ENCODE results near the gene TNK2.
"Not testable (repeated sequence)": the region's sequence is repeated elsewhere in the genome, so short reads cannot be mapped to it uniquely, and the experiment has no call there.

The TNK2 gene

DNA sequence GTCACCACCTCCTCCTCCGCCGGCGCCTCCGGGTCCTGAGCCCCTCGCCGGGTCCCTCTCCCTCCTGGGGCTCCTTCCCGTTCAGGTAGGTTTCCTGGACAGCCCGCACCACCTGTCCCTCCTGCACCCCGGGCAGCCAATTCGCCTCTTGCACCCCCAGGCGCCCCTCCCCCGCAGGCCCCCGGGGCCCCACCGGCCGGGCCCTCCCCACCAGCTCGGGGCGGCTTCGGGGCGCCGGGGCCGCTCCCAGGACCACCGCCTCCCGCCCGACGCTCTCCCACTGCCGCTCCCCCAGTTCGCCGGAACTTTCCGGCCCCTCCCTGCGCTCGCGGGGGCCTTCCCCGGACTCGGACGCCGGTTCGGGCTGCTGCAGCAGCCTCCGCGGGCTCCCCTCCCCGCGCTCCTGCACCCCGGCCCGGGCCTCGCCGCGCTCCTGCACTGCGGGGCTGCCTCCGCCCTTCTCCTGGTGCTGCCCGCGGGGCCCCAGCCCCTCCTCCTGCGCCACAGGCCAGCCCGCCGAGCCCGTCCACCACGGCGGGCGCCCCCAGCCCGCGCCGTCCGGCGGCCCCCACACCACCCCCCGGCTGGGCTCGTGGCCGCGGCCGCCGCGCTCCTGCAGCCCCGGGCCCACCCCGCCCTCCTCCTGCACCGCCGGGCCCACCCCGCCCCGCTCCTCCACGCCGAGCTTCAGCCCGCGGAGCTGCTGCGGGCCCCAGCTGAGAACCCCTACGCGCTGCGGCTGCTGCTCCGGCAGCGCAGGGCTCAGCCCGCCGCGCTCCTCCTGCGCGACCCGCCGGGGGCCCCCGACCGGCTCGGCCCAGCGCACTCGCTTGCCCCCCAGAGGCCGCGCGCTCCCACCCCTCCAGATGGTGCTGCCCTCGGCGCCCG is 587 bp upstream of the TNK2 start:
- H3K4me3 ChIP-seq (ENCODE audit: low read depth, low read length), result peak overlapping the region; percentile 56
- peak; percentile 23 for DNase-seq (ENCODE audit: low read depth)
- TF ChIP-seq, protein P1, sequence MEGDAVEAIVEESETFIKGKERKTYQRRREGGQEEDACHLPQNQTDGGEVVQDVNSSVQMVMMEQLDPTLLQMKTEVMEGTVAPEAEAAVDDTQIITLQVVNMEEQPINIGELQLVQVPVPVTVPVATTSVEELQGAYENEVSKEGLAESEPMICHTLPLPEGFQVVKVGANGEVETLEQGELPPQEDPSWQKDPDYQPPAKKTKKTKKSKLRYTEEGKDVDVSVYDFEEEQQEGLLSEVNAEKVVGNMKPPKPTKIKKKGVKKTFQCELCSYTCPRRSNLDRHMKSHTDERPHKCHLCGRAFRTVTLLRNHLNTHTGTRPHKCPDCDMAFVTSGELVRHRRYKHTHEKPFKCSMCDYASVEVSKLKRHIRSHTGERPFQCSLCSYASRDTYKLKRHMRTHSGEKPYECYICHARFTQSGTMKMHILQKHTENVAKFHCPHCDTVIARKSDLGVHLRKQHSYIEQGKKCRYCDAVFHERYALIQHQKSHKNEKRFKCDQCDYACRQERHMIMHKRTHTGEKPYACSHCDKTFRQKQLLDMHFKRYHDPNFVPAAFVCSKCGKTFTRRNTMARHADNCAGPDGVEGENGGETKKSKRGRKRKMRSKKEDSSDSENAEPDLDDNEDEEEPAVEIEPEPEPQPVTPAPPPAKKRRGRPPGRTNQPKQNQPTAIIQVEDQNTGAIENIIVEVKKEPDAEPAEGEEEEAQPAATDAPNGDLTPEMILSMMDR (conservative IDR thresholded peaks at IDR 0.05; ENCODE audit: low read depth, low read length), result no peak

DNA sequence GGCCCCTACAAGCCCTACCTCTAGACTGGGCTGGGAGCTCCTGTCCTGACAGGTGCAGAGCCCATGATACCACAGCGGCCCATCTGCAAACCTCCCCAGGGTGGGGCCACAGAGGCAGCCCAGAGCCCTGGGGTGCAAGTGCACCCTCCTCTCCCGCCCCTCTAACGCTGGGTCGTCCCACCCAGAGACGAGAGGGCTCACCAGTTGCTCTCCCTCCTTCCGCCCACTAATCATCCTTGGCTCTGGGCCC is 742 bp downstream of the TNK2 start:
- TF ChIP-seq, protein P1 (conservative IDR thresholded peaks at IDR 0.05; ENCODE audit: low read depth, low read length), result no peak
- no peak for DNase-seq (ENCODE audit: low read depth)
- H3K4me3 ChIP-seq (ENCODE audit: low read depth, low read length), result no peak overlapping the region

DNA sequence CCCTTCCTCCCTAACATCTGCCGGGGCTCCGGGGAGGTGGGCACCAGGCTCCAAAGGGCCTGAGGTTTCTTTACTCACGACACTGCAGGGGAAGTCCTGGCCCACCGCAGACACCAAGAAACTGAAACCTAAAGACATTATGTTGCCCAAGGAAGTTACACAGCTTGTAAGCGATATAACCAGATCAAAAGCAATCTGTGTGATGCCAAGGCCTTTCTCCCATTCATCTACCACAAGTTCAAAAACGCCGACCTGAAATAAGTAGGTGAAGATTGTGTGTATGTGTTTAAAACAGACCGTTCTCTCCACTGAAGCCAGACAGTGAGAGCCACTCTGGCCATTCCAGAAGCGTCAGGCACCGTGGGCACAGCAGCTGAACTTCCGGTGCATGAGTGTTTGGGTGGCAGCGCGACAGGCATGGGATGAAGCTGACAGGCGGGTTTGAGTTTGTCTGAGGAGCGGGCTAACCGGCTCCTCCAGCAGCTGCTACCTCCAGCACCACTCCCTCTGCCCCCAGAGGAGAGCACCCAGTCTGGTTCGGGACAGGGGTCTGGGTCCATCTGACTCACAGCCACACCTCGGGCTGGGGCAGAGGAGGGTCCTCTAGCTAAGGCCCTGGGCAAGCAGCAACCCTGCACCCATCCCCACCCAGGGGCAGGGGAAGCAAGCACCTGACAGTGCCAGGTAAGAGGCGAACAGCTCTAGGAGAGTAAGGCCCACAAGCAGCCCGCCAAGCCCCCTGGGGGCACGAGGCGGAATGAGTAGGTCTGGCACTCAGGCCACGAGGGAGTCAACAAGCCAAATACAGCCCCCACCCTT is 1.3 kb downstream of the TNK2 start:
- no peak for DNase-seq (ENCODE audit: low read depth)
- H3K4me3 ChIP-seq (ENCODE audit: low read depth, low read length), result no peak overlapping the region
- TF ChIP-seq, protein P1 (conservative IDR thresholded peaks at IDR 0.05; ENCODE audit: low read depth, low read length), result no peak

DNA sequence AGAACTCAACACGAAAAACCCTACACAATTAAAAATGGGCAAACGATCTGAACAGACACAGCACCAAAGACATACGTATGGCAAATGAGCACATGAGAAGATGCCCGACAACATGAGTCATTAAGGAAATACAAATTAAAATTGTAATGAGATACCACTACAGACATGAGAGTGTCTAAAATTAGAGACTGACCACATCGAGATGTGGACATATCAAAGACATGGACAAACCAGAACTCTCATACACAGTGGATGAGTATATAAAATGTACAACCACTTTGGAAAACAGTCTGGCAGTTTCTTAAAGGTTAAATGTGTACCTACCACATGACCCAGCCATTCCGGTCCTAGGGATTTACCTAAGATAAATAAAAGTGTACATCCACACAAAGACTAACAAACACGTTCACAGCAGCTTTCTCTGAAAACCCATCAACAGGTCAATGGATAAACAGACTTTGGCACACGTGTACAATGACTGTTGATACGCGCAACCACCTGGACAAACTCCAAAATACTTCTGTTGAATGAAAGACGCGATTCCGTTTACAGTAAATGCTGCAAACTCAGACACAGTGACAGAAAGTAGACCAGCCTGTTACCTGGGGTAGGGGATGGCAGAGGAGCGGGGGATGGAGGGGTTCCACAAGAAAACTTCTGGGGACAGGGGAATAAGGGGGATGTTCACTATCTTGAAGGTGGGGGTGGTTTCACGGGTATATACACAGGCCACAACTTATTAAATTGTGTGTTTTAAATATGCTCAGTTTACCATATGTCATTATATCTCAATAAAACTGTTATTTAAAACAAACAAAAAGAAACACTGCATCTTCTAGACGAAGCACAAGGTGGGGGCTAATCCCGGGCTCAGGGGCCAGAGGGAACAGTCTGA is 2.1 kb downstream of the TNK2 start:
- peak; percentile 44 for DNase-seq (ENCODE audit: low read depth)
- H3K4me3 ChIP-seq (ENCODE audit: low read depth, low read length), result no peak overlapping the region
- TF ChIP-seq, protein P1 (conservative IDR thresholded peaks at IDR 0.05; ENCODE audit: low read depth, low read length), result no peak

DNA sequence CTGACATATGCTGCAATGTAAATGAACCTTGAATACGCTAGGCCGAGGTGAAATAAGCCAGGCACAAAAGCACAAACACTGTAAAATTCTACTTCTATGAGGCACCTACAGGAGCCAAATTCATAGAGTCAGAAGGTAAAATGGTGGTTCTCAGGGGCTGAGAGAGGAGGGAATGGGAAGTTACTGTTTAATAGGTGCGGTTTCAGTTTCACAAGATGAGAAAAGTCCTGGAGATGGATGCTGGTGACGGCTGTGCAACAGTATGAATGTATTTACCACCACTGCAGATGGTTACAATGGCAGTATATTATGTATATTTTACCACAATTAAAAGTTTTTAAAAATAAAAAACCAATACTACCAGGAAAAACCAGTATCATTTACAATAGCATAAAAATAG is 4.0 kb downstream of the TNK2 start:
- TF ChIP-seq, protein P1 (conservative IDR thresholded peaks at IDR 0.05; ENCODE audit: low read depth, low read length), result no peak
- no peak for DNase-seq (ENCODE audit: low read depth)
- H3K4me3 ChIP-seq (ENCODE audit: low read depth, low read length), result no peak overlapping the region

DNA sequence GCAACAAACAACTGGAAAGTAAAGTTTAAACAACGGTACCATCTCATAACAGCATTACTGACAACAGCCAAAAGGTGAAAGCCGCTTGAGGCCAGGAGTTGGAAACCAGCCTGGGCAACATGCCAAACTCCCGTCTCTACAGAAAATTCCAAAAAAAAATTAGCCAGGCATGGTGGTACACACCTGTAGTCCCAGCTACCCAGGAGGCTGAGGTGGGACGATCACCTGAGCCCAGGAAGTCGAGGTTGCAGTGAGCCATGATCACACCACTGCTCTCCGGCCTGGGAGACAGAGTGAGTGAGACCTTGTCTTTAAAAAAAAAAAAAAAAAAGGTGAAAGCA is 4.4 kb downstream of the TNK2 start:
- no peak overlapping the region for H3K4me3 ChIP-seq (ENCODE audit: low read depth, low read length)
- TF ChIP-seq, protein P1 (conservative IDR thresholded peaks at IDR 0.05; ENCODE audit: low read depth, low read length), result no peak
- DNase-seq (ENCODE audit: low read depth), result no peak

DNA sequence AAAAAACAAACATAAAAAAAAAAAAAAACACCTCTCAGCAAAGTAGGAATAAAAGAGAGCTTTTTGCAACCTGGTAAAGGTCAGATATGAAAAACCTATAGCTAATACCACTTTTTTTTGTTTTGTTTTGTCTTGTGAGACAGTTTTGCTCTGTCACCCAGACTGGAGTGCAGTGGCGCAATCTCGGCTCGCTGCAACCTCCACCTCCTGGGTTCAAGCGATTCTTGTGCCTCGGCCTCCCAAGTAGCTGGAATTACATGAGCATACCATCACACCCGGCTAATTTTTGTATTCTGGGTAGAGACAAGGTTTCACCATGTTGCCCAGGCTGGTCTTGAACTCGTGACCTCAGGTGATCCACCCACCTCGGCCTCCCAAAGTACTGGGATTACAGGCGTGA is 5.7 kb downstream of the TNK2 start:
- H3K4me3 ChIP-seq (ENCODE audit: low read depth, low read length), result not testable (repeated sequence)

DNA sequence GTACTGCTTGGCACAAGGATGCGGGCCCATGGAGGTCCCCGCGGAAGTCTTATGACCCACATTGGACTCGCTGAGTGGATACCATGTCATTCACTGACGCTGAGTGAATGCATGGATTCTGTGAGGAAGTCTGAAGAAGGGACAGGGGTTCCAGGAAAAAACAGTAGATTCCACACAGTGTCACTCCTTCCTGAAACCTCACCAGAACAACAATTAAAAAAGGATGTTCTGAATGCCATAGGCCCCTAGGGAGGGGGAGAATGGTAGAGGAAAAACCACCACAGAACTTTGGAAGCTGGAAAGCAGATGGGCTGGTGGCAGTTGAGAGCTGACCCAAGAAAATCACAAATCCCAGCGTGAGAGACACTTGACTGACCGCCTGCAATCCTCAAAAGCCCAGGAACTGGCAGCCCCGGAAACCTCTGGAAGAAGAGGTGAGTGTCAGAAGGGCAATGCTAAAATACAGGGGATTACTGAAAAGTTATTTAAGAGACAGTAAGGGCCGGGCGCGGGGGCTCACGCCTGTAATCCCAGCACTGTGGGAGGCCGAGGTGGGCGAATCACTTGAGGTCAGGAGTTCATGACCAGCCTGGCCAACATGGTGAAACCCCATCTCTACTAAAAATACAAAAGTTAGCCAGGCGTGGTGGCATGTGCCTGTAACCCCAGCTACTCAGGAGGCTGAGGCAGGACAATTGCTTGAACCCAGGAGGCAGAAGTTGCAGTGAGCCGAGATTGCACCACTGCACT is 6.3 kb downstream of the TNK2 start:
- DNase-seq (ENCODE audit: low read depth); H3K4me3 ChIP-seq (ENCODE audit: low read depth, low read length): not testable (repeated sequence)

More for the DNA sequence above, 5.7 kb downstream of the TNK2 start:
- not testable (repeated sequence) for DNase-seq (ENCODE audit: low read depth)
